Esophagus squamous epithelium (tissue), 5 donors: ENCODE results near the gene TUBA1B. TPM values are rescaled to one million over a fixed set of nuclear protein-coding genes. Genes with fewer than 3 reads are reported as not detected.

Experiments
- DNase-seq: peaks from one replicate; lab custom pipeline; 2025; lab: John Stamatoyannopoulos, UW
- H3K27ac ChIP-seq, 4 donors: fragments of 200-600 bp; sonication (generic); one replicate each; pipeline ENCODE4 v1.5.1; 2016 to 2019; ENCODE audit warnings: mild to moderate bottlenecking in 1 of 4
- H3K27me3 ChIP-seq, 4 donors: fragments of 200-600 bp; sonication (generic); 1 replicate in 3 of 4; 2 replicates in 1 of 4; pipeline versions ENCODE4 v1.5.1 to v1.6.0; 2017 to 2021; ENCODE audit warnings: antibody characterized with exemption in 1 of 4
- H3K36me3 ChIP-seq, 3 donors: fragments of 200-600 bp; sonication (generic); one replicate each; pipeline ENCODE4 v1.5.1; 2016 to 2019
- H3K4me1 ChIP-seq, 3 donors: fragments of 200-600 bp; sonication (generic); one replicate each; pipeline ENCODE4 v1.5.1; 2017 to 2019
- H3K4me3 ChIP-seq, 4 donors: fragments of 200-600 bp; sonication (generic); 1 replicate in 3 of 4; 2 replicates in 1 of 4; pipeline ENCODE4 v1.5.1; 2016 to 2019; ENCODE audit warnings: mild to moderate bottlenecking in 2 of 4, moderate library complexity in 1 of 4
- H3K9me3 ChIP-seq, 3 donors: fragments of 200-600 bp; sonication (generic); one replicate each; pipeline ENCODE4 v1.5.1; 2016 to 2019
- CTCF ChIP-seq, 6 experiments: fragments of 450-650 bp in 4 of 6; fragments of 200-600 bp in 2 of 6; sonication (generic) in 2 of 6; IDR thresholded peaks; one replicate each; pipeline ENCODE4 v1.5.1; 2016 to 2019; ENCODE audit warnings: antibody characterized with exemption in 6 of 6, mild to moderate bottlenecking in 4 of 6, moderate library complexity in 4 of 6
- POLR2A ChIP-seq, 4 donors: fragments of 450-650 bp; IDR thresholded peaks; one replicate each; pipeline ENCODE4 v1.6.1; 2017; ENCODE audit warnings: antibody characterized with exemption in 4 of 4, mild to moderate bottlenecking in 4 of 4, moderate library complexity in 3 of 4
- WGBS, 2 donors: methylation state at CpG; one replicate each; pipeline ENCODE4 v1.1.5; 2018; 5-methylcytosine and 5-hydroxymethylcytosine counted together
- intact Hi-C: fragments of 100-400 bp; cut with DNase I; formaldehyde crosslinking; loops from one replicate; pipeline ENCODE4 v1.15.0; 2022
- total RNA-seq, 4 donors: library from RNA; depleted of rRNA; stranded (reverse); fragments of >200 nt; gene quantifications; one replicate each; pipeline ENCODE4 v1.1.0, GENCODE V29; 2016
- donor health status: DM: yes; HTN: yes; CAD: no.

The TUBA1B gene
- total RNA-seq, 4 donors from 2014 or later, result 414 to 957 (median 699) TPM

- no peak overlapping the region for H3K27ac ChIP-seq
- no peak for DNase-seq
- H3K4me1 ChIP-seq, result peaks cover 12 to 17% (median 13%) of the 10 kb centered on the region in 3 donors
- H3K9me3 ChIP-seq, result no peaks in the 10 kb centered on the region
- TF ChIP-seq POLR2A (IDR thresholded peaks at IDR 0.05) (no peak), CTCF (IDR thresholded peaks at IDR 0.05) (no peak)
- H3K36me3 ChIP-seq, result peaks cover 25 to 79% (median 39%) of the 10 kb centered on the region in 3 donors
- H3K27me3 ChIP-seq, result peaks cover 3 to 14% (median 5%) of the 10 kb centered on the region in 4 donors
- WGBS, 2 donors, result 86 to 91% methylated on average over 2 of the region's 2 CpGs
- intact Hi-C loops, result loop anchor here (10.0 kb wide), 1 partner anchor 136 kb away; no protein-coding TSS in a partner anchor
- H3K4me3 ChIP-seq, result no peak overlapping the region
These were observed 32.5 kb downstream of the TUBA1B start for GRCh38 chr12:49098703-49099102.

GRCh38 chr12:49098035-49098451, 33.2 kb downstream of the TUBA1B start:
- intact Hi-C loops, result loop anchor here (10.0 kb wide), 1 partner anchor 137 kb away; no protein-coding TSS in a partner anchor
- H3K4me1 ChIP-seq, result peaks cover 15 to 21% (median 15%) of the 10 kb centered on the region in 3 donors
- no peak overlapping the region for H3K27ac ChIP-seq
- H3K4me3 ChIP-seq, result no peak overlapping the region
- H3K9me3 ChIP-seq, result no peaks in the 10 kb centered on the region
- TF ChIP-seq POLR2A (IDR thresholded peaks at IDR 0.05) (no peak), CTCF (IDR thresholded peaks at IDR 0.05) (peak; percentile 51 to 79 (median 68))
- no peak for DNase-seq
- H3K36me3 ChIP-seq, result peaks cover 21 to 72% (median 33%) of the 10 kb centered on the region in 3 donors
- H3K27me3 ChIP-seq, result peaks cover 6 to 21% (median 9%) of the 10 kb centered on the region in 4 donors
- WGBS, 2 donors, result 45 to 66% methylated on average over 3 to 4 of the region's 4 CpGs

GRCh38 chr12:49097381-49097780, 33.8 kb downstream of the TUBA1B start:
- H3K4me3 ChIP-seq, result no peak overlapping the region
- TF ChIP-seq CTCF (IDR thresholded peaks at IDR 0.05) (no peak), POLR2A (IDR thresholded peaks at IDR 0.05) (no peak)
- H3K36me3 ChIP-seq, result peaks cover 15 to 65% (median 26%) of the 10 kb centered on the region in 3 donors
- peaks cover 6 to 27% (median 12%) of the 10 kb centered on the region in 4 donors for H3K27me3 ChIP-seq
- DNase-seq, result no peak
- H3K27ac ChIP-seq, result no peak overlapping the region
- WGBS, 2 donors, result 100% methylated on average over 2 of the region's 3 CpGs; no CpG with 5 or more reads in 1 of the 2 donors
- H3K9me3 ChIP-seq, result no peaks in the 10 kb centered on the region
- intact Hi-C loops, result loop anchor here (10.0 kb wide), 1 partner anchor 137 kb away; no protein-coding TSS in a partner anchor
- peaks cover 18 to 26% (median 20%) of the 10 kb centered on the region in 3 donors for H3K4me1 ChIP-seq

- no peak for TF ChIP-seq CTCF (IDR thresholded peaks at IDR 0.05)
- no peak for TF ChIP-seq POLR2A (IDR thresholded peaks at IDR 0.05)
- Histone ChIP-seq H3K27ac (no peak overlapping the region), H3K36me3 (peaks cover 5 to 41% (median 8%) of the 10 kb centered on the region in 3 donors), H3K4me3 (peak overlapping the region in 2 of 4 donors; percentile 27 to 59), H3K9me3 (no peaks in the 10 kb centered on the region), H3K27me3 (peaks cover 15 to 51% (median 26%) of the 10 kb centered on the region in 4 donors), H3K4me1 (peaks cover 34 to 50% (median 45%) of the 10 kb centered on the region in 3 donors)
- intact Hi-C loops, result loop anchor here (10.0 kb wide), 1 partner anchor 140 kb away; no protein-coding TSS in a partner anchor
- DNase-seq, result no peak
- 56 to 69% methylated on average over 2 of the region's 2 CpGs for WGBS, 2 donors
These were observed 36.2 kb downstream of the TUBA1B start for GRCh38 chr12:49094975-49095365.
